GM19324 (cell line): ENCODE data around the gene DBNDD1.

Experiments used
- ATAC-seq: cut with Tn5 transposase; IDR thresholded peaks from one replicate; pipeline ENCODE4 v1.9.1; 2021; ENCODE audit warnings: mild to moderate bottlenecking, moderate library complexity; ENCODE audit not compliant: unreplicated experiment, low FRiP score

The DBNDD1 gene

GRCh38 chr16:90037276-90037675 is 18.0 kb upstream of the DBNDD1 start:
- ATAC-seq = no peak

GRCh38 chr16:90035902-90036301 is 16.6 kb upstream of the DBNDD1 start:
- no peak for ATAC-seq

GRCh38 chr16:90034504-90034903 is 15.2 kb upstream of the DBNDD1 start:
- no peak for ATAC-seq

GRCh38 chr16:90033387-90033786 is 14.1 kb upstream of the DBNDD1 start:
- ATAC-seq = no peak

- no peak for ATAC-seq
Observed at GRCh38 chr16:90032674-90033331, 13.5 kb upstream of the DBNDD1 start.

- no peak for ATAC-seq
Observed at GRCh38 chr16:90031931-90032673, 12.8 kb upstream of the DBNDD1 start.

GRCh38 chr16:90031186-90031930 is 12.1 kb upstream of the DBNDD1 start:
- no peak for ATAC-seq

- ATAC-seq = no peak
Observed at GRCh38 chr16:90028985-90029384, 9.7 kb upstream of the DBNDD1 start.

GRCh38 chr16:90027611-90028010 is 8.4 kb upstream of the DBNDD1 start:
- no peak for ATAC-seq

- ATAC-seq = no peak
Observed at GRCh38 chr16:90026135-90026534, 6.9 kb upstream of the DBNDD1 start.

- ATAC-seq = peak; percentile 9
Observed at GRCh38 chr16:90023078-90023447, 3.8 kb upstream of the DBNDD1 start.

GRCh38 chr16:90022209-90023077 is 3.2 kb upstream of the DBNDD1 start:
- ATAC-seq = peak; percentile 72

- no peak for ATAC-seq
Observed at GRCh38 chr16:90020838-90021382, 1.7 kb upstream of the DBNDD1 start.

GRCh38 chr16:90020260-90020837 is 1.1 kb upstream of the DBNDD1 start:
- ATAC-seq = no peak

- ATAC-seq = no peak
Observed at GRCh38 chr16:90019543-90020259, 445 bp upstream of the DBNDD1 start.

GRCh38 chr16:90018297-90018651 is 982 bp downstream of the DBNDD1 start:
- no peak for ATAC-seq

GRCh38 chr16:90016339-90016950 is 2.8 kb downstream of the DBNDD1 start:
- no peak for ATAC-seq

GRCh38 chr16:90015586-90016338 is 3.5 kb downstream of the DBNDD1 start:
- no peak for ATAC-seq
